Measurements from ENCODE around the gene UMOD.

The UMOD gene

DNA sequence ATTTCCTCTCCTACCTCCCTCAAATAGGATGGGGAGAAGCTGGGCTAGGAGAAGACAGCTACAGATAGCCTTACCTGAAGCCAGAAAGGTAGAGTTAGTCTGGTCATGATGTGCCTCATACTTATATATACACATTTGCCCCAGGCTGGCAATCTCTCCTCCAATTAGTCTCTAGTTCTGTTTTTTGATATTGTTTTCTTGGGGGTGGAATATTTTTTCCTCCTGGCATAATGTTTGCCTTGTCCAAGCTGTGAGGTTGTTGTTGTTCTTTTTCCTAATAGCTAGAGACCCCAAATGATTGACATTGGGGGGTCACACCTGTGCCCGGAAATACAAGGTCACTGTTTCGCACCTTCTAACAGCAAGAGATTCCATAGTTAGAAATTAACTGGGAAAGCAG, at the start of gene UMOD:
Gene UMOD (minus strand): TSS at position 101 of the 400 bp plus-strand sequence. CDS start 1,978 bp downstream, outside the sequence.
- no peak for DNase-seq

DNA sequence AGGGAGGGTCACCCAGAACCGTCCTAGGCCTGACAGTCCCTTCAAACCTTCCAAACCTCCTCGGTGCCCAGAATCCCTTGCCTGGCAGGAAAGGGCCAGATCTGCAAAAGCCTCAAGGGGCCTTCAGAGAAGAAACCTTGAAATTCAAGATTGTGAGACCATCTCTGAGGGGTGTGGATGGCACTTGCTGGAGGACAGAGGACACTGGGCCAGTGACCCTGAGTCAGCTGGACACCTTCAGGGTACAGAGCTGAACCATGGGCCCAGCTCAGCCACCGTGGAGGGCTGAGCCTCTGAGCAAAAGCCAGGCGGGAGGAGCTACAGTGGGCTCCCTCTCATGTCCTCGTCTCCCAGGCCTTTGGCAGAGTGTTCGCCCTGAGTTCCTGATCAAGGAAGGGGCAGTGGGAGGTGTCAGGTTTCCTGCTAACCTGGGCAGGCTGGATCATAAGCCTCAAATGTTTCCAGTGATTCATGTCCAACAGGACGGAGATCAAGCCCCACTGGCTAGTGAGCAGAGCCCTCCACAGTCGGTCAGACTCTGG, 49.0 kb upstream of the UMOD start:
- no peak for DNase-seq

DNA sequence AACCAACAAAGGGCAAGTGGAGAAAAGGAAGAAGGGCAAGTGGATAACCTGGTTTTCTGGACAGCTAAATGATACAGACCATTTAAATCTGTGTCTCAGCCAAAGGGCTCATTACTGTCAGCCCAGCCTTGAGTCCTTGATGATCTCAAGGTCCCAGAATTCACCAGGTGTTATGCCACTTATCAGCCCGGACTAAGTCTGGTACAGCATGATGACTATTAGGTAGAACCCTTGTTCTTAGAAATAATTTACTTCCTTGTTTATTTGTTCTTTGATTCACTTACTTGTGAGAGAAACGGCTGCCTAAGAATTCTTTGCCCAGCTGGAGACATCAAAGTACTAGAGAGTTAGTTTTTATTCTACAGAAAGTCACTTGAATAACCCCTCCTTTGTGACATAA, 48.6 kb upstream of the UMOD start:
- no peak for DNase-seq

DNA sequence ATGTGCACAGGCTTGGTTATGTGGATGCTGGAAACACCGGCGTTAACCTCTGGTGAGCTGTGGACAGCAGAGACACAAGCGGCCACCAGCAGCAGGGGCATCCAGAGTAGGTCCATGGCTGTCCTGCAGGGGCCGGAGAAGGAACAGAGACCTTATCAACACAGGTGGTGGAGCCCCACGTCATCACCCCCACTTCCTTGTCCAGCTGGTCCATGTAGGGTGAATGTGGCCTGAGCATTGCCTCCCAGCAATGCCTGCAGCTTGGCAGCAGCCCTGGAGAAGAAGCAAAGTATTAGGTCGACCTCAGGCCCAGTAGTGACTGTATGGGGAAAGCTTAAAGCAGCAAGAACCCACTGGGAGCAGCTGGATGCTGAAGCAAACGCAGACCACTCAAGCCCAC, 46.7 kb upstream of the UMOD start:
- no peak for DNase-seq

DNA sequence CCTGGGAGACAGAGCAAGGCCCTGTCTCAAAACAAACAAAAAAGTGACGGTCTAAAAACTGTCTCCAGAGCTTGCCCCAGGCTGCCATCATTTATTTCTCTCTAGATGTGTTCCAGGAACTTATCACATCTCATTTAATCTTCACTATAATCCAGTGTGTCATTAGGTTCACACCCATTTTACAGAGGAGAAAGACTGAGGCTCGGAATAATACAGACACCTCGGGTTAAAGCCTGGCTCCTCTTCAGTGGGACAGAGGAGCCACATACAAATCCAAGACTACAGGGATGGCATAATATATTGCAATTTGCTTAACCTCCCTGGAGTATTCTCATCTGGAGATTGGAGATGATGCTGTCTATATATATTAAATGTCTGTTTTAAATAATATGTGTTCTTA, 46.1 kb upstream of the UMOD start:
- DNase-seq = no peak

DNA sequence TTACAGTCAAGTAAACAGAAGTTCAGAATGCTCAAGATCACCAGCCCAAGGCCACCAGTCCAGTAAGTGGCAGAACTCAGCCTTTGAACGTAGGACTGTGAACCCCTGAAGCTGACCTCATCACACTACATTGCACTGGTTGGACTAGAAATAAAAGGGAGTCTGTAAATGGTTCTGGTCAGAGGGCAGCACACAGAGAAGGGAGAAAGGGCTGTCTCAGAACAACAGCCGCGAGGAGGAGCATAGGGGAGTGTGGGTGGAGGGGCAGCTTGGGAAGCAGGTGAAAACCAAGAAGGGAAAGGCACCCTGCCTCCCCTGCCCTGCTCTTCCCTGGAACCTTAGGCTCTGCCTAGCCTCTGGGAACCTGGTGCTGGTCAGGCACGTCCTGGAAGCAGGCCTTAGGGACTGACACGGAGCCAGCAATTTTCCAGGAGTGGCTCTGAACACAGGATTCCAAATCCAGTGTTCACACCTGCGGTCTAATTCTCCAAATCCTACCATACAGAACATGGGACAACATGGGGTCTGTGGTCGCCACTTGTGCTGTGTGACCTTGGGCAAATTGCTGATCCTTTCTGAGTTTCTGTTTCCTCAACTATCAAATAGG, 45.1 kb upstream of the UMOD start:
- DNase-seq = no peak

DNA sequence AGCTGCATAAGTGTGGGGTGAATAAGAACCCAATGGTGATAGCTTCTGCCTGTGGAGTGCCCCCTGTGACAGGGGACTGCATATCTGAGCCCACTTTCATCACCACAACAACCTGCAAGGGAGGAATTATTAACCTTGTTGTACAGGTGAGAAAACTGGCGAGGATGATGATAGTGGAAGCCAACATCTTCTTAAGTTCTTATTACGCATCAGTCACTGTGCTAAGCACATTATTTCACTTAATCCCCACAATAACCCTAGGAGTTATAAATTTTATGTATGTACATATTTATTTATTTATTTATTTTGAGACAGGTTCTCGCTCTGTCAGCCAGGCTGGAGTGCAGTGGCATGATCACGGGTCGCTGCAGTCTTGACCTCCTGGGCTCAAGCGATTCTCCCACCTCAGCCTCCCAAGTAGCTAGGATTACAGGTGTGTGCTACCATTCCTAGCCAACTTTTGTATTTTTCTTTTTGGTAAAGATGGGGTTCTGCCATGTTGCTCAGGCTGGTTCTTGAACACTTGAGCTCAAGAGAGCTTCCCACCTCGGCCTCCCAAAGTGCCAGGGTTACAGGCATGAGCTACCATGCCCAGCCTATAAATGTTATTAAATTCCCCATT, 44.4 kb upstream of the UMOD start:
- no peak for DNase-seq

DNA sequence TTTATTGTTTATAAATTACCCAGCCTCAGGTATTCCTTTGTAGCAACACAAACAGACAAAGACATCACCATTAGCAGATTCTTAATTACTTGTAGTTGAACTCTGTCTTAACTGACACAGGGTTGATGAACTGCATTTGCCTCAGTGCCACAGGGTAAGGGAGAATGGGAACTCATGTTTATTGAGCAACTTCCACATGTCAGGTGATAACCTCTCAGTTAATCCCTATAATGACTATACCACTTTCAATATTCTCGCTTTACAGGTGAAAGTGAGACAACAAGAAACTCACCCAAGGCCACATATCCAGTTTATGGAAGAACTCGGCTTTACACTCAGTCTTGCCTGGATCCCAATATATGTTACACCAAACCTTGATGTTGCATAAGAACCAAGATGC, 43.4 kb upstream of the UMOD start:
- DNase-seq = no peak

DNA sequence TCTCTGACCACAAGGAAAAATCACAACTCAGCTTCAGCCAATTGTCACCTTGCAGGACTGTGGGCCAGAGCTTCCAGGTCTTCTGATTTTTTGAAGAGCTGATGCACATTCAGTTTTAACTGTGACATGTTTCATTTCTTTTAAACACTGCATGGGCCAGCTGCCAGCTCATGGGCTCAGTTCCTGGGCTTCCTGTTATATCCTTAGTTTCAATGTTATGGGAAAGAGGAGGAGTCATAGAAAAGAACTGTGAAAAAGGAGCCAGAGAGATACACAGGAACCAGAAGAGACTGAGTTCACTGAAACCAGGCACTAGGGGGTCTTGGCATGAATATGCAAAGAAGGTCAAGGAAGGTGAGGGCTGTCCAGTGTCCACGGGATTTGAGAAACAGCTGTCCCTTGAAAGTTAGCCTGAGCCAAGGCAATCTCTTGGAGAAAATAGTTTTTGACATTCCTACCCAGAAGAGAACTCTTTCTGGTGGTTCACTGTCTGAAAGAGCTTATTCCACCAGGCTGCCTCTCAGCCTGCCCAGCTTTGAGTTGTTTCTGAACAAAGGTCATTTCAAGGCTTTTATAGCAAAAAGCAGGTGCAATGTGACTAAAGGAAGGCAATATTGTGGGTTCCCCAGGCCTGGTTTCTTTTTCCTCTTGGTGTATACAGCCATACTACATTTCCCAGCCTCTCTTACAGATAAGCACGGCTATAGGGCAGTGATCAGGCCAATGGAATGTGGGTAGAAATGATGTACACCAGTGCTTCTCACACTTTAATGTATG, 41.5 kb upstream of the UMOD start:
- no peak for DNase-seq

DNA sequence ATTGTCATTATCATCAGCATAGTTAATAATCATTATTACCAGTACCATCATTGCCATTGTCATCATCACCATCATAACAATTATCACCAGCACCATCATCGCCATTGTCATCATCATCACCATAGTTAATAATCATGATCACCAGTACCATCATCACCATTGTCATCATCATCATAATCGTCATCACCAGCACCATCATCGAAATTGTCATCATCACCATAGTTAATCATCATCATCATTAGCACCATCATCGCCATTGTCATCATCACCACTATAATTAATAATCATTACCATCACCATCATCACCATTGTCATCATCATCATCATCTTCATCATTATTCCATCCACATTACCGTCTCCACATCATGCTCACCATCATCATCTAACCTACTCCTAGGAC, 38.5 kb upstream of the UMOD start:
- DNase-seq = no peak

DNA sequence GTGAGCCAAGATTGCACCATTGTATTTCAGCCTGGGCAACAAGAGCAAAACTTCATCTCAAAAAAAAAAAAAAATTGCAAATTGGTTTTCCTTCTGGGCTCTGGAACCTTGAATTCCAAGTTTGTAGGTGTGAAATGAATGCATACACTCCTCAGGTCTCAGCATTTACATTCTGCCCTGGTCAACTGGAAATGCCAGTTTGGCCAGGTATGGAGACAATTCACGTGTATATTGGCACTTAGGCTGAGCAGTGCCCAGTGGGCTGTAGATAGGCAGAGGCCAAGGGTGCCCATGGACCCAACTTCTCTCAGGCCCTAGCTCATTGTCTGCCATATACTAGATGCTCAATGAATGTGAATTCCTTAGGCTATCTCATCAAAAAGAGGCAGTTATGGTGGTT, 36.3 kb upstream of the UMOD start:
- no peak for DNase-seq

DNA sequence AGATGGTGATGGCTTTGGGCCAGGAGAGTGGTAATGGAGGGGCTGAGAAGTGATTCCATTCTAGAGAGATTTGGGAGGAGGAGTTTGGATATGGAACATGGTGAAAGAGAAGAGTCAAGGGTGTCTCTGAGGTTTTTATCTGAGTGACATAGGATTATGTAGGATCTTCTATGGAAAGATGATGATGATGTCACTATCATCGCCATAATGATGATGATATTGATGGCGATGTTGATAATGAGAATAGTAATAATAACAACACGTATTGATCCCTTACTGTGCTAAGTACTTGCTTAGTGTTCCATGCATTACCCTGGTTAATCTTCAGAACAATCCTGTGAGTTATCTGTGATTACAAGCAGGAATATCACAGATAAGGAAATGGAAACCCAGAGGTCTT, 35.5 kb upstream of the UMOD start:
- no peak for DNase-seq

DNA sequence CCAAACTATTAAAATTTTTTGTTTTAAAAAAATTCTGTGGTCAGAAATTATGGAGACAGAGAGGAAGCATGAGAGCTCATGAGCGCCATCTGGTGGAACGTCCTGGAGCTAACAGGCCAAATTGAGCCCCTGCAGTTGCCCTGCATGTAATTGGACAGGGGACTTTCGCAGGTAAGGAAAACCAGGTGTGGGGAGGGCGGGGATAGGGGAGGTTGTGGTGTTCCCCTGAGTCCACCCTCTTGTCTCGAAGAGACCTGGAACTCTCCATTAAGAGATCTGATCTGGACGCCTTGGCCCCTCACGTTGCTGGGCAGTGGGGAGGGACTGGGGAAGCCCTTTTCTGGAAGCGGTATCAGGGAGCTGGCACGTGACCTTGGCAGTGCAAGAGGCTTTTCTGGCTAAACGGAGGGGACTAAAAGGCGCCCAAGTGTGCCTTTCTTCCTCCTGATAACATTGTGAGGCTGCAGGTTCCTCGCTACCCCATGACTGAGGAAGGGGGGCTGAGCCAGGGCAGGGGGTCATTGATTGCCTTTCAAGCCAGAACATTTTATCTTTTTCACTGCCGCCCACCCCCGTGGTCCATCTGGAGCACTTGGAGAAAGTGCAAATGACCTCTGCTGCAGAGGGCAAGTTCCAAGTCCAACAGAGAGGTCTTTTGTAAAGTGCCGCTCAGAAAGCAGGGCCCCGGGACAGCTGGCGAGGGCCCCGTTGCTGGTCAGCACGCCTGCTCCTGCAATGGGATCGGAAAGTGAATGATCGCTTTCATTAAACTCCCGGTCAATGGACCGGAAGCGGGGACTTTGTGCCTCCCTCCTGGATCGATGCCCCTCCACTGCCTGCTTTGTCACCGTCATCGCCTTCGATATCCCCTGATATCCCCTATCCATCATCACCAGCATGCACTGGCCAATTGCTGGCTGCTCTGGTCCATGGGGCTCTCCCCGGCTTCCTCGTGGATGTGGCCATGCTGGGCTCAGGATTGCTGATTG, 33.6 kb upstream of the UMOD start:
- peak; percentile 4 for DNase-seq

DNA sequence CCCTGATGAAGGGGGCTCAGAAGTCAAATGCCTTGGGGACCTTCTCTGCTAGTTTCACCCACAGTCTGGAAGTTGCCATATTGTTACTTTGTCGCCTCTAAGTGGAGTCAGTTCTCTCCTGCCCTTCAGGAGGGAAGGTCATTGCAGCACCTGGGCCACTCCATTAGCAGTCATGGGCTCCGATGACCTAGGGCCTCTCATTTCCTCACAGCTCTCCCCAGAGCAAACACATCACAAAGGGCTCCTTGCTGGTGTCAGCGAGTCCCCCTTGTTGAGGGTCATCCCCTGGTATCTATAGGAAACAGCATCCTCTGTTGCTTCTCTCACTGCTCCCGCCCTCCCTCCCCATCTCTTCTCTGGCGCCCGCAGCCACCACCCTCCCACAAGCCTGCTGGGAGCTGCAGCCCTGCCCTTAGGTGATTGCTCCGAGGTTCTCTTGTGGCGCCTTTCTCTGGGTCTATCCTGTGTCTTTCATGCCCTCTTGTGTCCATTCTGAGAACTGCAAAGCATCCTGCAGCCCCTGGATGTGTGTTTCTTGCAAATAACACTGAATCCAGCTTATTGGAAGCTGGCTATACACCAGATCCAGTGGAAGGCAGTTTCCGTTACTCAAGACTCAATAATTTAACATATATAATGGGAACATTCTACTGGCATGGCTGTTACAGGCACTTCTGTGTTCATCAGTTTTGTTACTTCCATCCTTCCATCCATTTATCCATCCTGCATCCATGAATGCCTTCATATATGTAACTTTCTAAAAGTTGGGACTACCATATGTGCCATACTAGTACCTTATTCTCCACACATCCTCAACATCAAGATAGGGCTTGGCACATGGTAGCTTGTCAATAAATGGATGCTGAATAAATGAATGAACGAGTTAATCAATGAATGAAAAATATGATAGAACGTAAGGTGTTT, 30.9 kb upstream of the UMOD start:
- peak; percentile 22 for DNase-seq

DNA sequence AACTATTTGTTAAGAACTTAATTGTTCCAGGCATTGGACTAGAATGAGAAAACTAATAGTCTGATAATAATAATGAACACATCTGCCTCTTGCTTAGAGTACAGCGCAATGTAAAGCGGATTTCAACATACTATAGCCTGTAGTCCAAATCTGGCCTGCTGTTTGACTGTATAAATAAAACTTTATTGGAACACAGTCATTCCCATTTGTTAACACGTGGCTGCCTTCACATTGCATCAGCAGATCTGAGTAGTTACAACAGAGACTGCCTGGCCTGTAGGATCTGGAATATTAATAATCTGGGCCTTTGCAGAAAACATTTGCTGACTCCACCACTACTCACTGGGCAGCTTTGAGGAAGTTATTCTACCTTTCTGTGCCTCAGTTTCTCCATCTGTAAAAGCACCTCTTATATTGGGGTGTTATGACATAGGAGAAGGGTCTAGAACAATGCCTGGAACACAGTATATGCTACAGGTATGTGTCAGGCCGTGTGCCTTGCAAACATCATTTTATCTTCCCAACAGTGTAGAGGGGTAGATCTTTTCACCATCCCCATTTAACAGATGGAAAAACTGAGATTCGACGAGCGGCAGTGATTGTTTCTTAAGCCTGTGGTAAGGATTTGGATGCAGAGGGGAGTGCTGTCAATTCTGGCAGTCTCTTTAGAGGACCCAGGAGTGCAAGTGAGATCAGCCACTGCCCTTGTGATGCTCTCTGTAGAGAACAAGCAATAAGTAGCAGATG, 29.9 kb upstream of the UMOD start:
- no peak for DNase-seq

DNA sequence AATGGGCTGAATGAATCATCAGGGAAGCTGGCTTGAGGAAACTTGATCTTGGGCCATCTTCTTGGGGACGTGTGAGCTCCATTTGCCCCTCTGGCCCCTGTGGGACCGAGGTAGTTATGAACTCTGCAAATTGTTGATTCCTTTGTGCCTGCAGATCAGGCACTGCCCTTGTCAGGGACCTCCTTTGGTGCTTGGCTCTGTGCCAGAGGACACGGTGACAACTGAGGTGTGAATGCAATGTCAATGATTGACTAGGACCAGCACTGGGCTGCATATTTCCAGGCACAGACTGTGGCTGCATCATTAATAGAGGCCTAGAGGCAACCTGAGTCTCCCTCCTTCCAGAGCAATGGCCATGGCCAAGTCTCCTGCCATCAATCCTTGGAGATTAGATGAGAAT, 28.3 kb upstream of the UMOD start:
- no peak for DNase-seq

DNA sequence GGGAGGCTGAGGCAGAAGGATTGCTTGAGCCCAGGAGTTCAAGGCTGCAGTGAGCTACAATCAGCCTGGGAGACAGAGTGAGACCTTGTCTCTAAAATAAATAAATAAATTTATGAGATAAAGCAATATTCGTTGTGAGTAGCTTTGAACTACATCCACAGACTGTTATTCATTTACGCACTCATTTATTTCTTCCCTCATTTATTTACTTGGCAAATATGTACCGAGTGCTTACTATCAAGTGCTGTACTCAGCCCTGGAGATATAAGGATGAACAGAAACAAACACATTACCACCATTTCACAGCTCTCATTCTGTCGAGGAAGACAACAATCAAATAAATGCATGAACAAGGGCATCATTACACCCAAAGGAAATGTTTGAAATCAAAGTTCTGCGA, 24.7 kb upstream of the UMOD start:
- no peak for DNase-seq

DNA sequence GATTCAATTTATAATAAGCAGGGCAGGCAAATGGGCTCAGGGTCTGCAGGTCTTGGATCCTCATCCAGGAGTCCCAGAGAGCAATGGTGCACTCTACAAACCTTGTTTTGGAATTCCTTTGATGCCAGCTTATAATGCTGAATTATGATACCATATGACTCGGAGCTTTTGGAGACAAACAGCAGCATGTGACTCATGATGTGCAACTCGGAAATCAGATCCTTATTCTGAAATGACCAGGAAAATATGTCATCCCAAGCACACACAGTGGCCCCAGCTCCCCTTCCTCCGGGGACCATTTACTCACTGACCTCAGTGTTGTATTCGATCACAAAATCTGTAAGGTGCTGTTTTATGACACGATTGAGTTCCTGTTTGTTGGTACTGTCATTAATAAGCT, 20.2 kb upstream of the UMOD start:
- DNase-seq = no peak

DNA sequence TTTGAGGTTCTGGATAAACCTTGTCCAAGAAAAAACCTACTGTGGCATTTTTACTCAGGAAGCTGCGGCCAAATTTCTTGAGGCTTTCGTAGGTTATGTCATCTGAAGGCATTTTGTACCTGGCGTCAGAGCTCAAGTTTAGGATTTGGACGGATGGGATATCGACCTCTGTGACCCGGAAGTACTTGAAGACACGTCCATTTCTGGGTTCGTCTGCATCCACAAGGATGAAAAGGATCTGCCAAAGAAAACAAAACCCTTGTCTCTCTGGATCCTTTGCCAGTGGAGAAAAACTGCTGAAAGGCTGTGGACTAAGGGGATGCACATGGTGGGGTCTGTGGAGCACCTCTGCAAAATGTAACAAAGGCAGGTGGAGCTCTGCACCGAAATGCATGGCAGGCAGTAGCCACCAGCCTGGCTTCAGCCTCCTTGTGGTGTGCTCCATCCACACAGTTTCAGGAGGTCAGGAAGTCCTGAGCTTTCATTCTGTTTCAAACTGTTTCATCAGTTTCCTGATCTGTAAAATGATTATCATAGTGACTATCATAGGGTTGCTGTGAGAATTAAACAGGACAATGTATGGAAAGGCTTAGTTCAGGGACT, 17.0 kb upstream of the UMOD start:
- no peak for DNase-seq

DNA sequence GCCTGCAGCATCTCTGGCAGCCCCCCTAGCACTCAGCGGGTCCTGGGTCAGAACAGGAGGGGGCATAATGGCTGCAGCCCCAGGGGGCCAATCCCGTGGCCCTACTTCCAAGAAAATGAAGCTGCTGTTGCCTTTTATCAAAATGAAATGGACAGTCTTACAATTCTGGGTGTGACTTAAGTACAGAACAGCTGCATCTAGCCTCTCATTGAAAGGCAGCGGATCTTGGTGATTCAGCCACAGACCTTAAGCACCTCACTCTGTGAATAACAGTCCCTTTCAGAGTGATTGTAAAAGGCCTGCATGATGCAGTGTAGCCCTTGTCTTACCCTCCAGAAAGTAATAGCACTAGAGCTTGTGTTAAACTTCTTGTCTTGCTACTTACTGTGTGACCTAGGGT, 11.5 kb upstream of the UMOD start:
- DNase-seq = no peak

DNA sequence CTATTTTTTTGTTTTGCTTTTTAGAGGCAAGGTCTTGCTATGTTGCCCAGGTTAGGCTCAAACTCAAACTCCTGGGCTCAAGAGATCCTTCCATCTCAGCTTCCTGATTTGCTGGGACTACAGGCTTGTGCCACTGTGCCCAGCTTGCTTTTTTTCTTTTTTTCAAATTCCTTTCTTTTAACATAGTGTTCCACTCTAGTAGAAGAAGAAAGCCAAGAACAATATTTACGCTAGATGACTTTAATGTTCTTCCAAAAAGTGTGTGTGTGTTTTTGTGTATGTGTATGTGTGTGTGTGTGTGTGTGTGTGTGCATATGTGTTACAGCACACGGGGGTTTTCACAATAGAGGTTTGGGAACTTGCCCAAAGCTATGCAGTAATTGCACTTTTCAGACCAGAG, 10.7 kb upstream of the UMOD start:
- DNase-seq = no peak
